ENCODE data around the gene TDRD7.
A peak's percentile ranks its signal among the peaks of the same experiment; 100 is the strongest.
"Not testable (repeated sequence)": the region's sequence is repeated elsewhere in the genome, so short reads cannot be mapped to it uniquely, and the experiment has no call there.

Gene TDRD7

DNA sequence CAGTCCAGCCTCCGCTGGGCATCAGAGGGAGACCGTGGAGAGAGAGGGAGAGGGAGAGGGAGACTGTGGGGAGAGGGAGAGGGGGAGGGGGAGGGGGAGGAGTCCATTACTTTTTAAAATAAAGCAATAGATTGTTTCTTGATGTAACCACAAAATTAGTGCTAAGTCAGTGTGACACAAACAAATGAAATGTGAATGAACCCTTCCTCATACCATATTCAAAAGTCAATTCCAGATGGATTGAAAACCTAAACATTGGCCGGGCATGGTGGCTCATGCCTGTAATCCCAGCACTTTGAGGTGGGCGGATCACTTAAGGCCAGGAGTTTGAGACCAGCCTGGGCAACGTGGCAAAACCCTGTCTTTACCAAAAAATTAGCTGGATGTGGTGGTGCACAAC lies 87.0 kb downstream of the TDRD7 start:
- H3K4me3 Mint-ChIP-seq; DNase-seq (ENCODE audit: low spot score in 2 of 2); H3K36me3 Mint-ChIP-seq; H3K27ac Mint-ChIP-seq; H3K9me3 Mint-ChIP-seq; ATAC-seq: not testable (repeated sequence)
- H3K4me1 Mint-ChIP-seq: peaks cover 17% of the 10 kb centered on the region

DNA sequence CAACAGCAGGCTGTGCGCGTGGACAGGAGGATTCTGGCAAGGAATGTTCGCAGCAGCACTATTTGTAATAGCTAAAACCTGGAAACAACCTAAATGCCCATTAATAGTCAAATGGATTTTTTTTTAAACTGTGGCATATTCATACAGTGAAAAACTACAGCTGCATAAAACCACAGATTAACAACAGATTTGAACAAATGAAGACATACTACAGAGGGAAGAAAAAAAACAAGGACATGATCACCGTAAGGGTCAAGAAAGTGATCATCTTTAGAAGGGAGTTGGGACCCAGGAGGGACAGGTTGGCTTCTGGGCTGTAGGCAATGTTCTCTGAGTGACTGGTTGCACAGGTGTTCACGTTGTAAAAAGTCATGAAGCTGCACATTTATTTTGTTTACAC lies 88.4 kb downstream of the TDRD7 start:
- no peak for ATAC-seq
- H3K27ac Mint-ChIP-seq: no peak overlapping the region

DNA sequence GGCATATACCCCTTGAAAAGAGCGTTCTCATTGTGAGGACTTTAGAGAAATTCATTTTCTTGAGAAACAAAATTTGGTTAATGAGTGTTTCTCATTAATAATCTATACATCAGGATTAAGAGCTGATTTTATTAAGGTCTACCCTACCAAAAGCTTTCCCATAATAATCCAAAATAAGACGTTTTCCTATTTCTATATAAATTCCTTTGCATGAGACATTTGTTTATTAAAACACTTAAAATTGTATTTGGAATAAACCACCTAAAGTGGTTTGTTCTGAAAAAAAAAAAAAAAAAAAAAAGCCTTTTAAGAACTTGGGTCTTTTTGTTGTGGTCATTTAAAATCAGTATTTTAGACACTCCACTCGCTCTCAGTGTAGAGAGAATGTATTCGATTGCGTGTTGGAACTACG lies 88.9 kb downstream of the TDRD7 start:
- no peaks in the 10 kb centered on the region for H3K9me3 Mint-ChIP-seq
- ATAC-seq (no peak), DNase-seq (ENCODE audit: low spot score in 2 of 2) (no peak)
- no peak overlapping the region for H3K27ac Mint-ChIP-seq
- H3K4me1 Mint-ChIP-seq: peaks cover 24% of the 10 kb centered on the region
- no peaks in the 10 kb centered on the region for H3K36me3 Mint-ChIP-seq
- H3K4me3 Mint-ChIP-seq: peak overlapping the region; percentile 70

More for the DNA sequence above, 88.4 kb downstream of the TDRD7 start:
- Mint-ChIP-seq H3K36me3 (no peaks in the 10 kb centered on the region), H3K9me3 (no peaks in the 10 kb centered on the region), H3K4me1 (peaks cover 24% of the 10 kb centered on the region), H3K4me3 (peak overlapping the region; percentile 70)
- no peak for DNase-seq (ENCODE audit: low spot score in 2 of 2)

DNA sequence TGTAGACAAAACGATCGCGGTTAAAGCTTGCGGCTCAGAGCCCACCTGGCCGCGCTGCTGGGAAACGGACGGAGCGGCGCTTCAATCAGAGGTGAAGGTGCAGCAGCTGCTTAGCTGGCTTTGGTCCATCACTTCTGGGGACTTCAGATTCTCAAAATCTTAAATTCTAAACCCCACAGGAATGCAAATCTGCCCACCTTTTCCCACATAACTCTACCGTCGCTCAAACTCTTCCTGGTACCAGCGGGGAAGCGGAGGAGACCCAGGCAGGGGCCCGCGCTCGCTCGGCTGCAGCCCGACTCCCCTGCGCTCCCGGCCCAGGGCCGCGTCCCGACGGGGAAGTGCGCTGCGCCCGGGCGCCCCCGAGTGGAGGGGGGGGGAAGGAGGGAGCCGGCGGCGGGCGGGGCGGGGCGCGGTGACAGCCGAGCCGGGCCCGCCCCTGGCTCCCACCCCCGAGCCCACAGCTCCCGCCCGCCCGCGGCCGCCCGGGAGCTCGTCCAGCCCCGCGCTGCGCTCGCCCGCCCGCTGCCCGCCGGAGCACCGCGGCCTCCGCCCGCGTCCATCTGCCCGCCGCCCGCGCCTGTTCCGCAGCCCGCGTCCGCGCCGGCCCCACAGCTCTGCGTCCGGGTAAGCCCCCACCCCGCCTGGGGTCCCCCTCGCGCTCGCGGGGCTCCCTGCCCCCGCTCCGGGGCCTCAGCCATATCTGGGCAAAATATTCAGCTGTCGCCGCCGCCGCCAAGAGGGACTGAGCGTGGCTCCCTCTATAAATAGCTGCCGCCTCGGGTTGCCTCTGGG lies 89.5 kb downstream of the TDRD7 start, which contains the start of gene TMOD1:
Gene TMOD1 (plus strand): TSS at position 490 of the 795 bp plus-strand sequence. CDS start 22,523 bp downstream, outside the sequence.
- DNase-seq (ENCODE audit: low spot score in 2 of 2) (peak; percentile 38 to 65), ATAC-seq (peak; percentile 78)
- no peak within 1 kb of the TSS for H3K27ac Mint-ChIP-seq
- no peaks in the 10 kb centered on the region for H3K9me3 Mint-ChIP-seq
- peaks cover 24% of the 10 kb centered on the region for H3K4me1 Mint-ChIP-seq
- no peaks in the 10 kb centered on the region for H3K36me3 Mint-ChIP-seq
- peak within 1 kb of the TSS; percentile 70 for H3K4me3 Mint-ChIP-seq

DNA sequence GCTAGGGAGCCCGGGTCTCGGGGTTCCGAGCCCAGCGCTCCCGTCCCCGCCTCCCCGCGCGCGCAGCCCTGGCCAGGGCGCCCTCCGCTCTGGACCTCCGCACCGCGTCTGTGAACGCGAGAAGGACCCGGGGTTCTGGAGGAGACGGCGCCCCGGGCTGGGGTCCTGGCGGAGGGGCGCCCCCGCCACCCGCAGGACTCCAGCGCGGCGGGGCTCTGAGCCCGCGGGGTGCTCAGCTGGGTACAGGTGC lies 90.0 kb downstream of the TDRD7 start:
- Mint-ChIP-seq H3K27ac (no peak overlapping the region), H3K4me1 (peaks cover 24% of the 10 kb centered on the region), H3K4me3 (peak overlapping the region; percentile 70), H3K36me3 (no peaks in the 10 kb centered on the region), H3K9me3 (no peaks in the 10 kb centered on the region)
- DNase-seq (ENCODE audit: low spot score in 2 of 2) (no peak), ATAC-seq (peak; percentile 48)

DNA sequence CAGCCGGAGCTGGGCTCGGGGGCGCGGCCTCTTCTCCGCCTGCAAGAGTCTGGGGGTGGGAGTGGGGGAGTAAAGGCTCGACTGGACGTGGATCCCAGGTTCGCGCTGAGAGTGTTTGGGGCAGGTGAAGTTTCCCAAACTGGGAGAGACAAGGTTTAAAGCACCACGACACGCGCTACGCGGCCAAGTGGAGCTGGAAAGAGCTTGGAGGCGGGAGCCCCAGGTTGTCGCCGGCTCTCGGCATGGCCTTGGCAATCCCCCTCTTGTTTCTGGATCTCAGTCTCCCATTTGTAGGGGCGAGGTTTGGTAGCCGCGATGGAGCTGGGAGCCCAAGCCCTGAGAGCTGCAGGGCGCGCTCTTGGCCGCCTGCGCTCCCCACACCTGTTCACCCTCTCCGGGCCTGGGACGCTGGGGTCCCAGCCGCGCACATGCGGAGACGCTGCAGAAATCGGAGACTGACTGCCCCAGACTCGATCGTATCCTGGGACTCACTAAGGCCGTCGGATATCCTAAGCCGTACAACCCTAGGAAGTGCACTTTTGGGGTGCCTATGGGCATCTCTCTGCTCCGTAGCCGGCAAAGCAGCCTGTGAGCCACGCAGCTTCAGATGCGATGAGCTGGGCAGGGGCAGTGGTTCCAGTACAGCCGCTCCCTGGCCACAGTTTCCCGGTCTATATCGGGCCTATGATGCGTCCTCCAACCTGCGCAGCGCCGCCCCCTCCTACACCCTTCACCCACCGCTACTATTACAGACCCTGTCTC lies 90.5 kb downstream of the TDRD7 start:
- H3K4me3 Mint-ChIP-seq: peak overlapping the region; percentile 70
- DNase-seq (ENCODE audit: low spot score in 2 of 2) (no peak), ATAC-seq (peak; percentile 35)
- no peaks in the 10 kb centered on the region for H3K9me3 Mint-ChIP-seq
- no peaks in the 10 kb centered on the region for H3K36me3 Mint-ChIP-seq
- no peak overlapping the region for H3K27ac Mint-ChIP-seq
- H3K4me1 Mint-ChIP-seq: peaks cover 24% of the 10 kb centered on the region

DNA sequence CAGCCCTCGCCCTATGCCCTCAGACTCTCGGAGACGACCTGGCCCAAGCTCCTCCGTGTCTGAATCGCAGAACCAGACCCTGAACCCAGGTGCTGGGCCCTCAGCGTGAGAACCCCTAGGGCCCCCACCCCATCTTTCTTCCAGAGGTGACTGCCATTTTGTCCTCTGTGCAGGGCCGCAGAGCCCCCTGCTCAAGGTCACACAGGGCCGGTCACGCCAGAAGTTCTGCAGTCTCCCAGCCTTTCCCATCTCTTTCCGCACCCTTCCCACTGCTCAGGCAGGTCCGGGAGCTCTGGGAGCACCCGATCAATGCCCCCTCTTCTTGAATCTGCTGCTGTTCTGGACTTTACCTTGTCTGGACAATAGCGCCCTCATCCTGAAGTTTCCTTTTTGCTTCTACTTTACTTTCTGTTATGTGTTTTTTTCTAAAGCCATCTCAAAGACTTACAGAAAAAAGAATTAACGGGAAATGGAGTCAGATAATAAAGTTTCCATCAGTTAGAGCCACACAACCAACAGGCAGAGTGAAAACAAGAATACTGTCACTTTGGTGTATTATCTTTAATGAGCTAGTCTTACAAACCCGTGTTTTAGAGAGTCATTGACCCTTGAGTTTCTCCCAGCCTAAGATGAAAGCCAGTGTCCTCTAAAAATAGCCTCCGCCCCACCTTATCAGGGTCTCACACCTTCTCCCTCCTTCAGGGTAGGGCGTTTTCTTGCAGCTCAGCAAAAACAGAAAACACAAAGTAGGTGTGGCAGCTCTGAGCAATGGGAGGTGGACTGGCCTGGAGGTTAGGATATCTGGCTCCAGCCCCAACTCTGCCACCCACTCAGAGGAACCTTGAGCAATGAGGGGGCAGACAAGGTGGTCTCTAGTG lies 91.3 kb downstream of the TDRD7 start:
- no peaks in the 10 kb centered on the region for H3K36me3 Mint-ChIP-seq
- H3K27ac Mint-ChIP-seq: no peak overlapping the region
- H3K9me3 Mint-ChIP-seq: no peaks in the 10 kb centered on the region
- DNase-seq (ENCODE audit: low spot score in 2 of 2) (no peak), ATAC-seq (no peak)
- peaks cover 24% of the 10 kb centered on the region for H3K4me1 Mint-ChIP-seq
- H3K4me3 Mint-ChIP-seq: peak overlapping the region; percentile 70

DNA sequence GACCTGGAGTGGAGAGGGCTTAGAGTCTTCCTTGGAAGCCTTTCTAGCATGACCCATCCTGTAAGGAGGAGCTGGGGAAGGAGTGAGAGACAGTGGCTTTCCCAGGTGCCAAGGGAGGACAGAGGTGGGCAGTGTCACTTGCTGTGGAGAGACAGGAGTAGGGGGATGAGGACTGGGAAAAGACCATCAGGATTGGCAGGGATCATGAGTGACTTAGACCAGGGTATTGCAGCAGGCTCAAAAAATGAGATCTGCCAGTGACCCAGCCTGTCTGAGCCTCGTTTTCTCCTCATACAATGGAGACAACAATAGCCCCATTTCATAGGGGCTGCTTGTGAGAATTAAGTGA lies 91.9 kb downstream of the TDRD7 start:
- DNase-seq (ENCODE audit: low spot score in 2 of 2) (no peak), ATAC-seq (no peak)
- H3K36me3 Mint-ChIP-seq: no peaks in the 10 kb centered on the region
- H3K9me3 Mint-ChIP-seq: no peaks in the 10 kb centered on the region
- no peak overlapping the region for H3K27ac Mint-ChIP-seq
- peak overlapping the region; percentile 70 for H3K4me3 Mint-ChIP-seq
- H3K4me1 Mint-ChIP-seq: peaks cover 24% of the 10 kb centered on the region

DNA sequence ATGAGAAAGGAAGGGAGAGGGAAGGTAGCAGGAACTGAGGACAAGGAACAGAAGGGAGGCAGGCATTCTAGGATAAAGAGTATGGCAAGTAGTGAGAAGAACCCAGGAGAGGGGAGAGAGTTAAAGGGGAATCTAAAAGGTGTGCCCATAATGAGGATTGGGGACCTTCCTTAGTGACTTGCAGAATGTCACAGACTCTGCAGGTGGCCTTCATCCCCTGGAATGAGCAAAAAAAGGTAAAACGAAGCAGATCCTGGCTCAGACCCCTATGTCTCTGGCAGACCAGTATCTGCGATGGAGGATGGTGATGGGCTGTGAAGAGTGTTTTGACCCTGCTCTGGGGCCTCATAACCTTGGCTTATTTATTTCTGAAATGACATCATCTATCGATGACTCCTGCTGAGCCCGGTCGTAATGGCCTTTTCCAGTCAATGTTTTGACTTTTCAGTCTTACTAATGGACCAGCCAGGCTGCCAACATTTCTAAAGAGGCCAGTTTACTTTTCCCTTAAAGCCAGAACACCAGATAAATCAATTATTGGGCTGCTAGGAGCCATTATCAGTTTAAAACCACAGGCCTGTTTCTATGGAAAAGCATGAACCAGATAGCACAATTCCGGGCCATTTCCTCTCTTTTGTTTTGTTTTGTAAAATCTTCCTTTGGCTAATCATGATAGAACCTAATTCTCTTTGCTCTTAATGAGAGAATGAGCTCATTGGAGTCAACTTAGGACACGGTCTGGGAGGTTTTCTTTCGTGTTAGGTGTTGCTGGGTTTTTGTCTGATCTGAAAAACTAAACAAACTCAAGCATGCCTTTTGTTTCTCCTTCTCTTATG lies 92.7 kb downstream of the TDRD7 start:
- H3K36me3 Mint-ChIP-seq: no peaks in the 10 kb centered on the region
- no peak overlapping the region for H3K27ac Mint-ChIP-seq
- peak overlapping the region; percentile 70 for H3K4me3 Mint-ChIP-seq

DNA sequence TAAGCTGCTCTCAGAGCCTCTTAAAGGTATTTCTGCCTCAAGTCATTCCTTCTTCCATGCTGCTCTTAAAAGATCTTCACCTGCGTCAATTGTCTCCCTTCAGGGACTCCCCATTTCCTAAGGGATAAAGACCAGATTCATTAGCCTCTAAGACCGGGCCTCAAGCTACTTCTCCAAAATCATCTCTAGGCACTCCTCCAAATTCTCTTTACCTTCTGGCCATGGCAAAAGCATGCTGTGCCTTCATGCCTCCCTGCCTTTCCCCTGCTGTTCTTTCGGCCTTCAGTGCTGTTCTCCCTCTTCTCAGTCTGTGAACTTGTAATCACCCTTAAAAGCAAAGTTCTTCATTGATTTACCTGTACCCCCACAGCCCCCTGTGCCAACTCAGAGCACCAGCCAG lies 93.9 kb downstream of the TDRD7 start:
- no peaks in the 10 kb centered on the region for H3K9me3 Mint-ChIP-seq
- DNase-seq (ENCODE audit: low spot score in 2 of 2) (no peak), ATAC-seq (no peak)
- no peak overlapping the region for H3K4me3 Mint-ChIP-seq
- no peak overlapping the region for H3K27ac Mint-ChIP-seq
- peaks cover 5% of the 10 kb centered on the region for H3K36me3 Mint-ChIP-seq
- peaks cover 29% of the 10 kb centered on the region for H3K4me1 Mint-ChIP-seq

More for the DNA sequence above, 92.7 kb downstream of the TDRD7 start:
- DNase-seq (ENCODE audit: low spot score in 2 of 2): no peak
- peak; percentile 53 for ATAC-seq
- peaks cover 24% of the 10 kb centered on the region for H3K4me1 Mint-ChIP-seq
- no peaks in the 10 kb centered on the region for H3K9me3 Mint-ChIP-seq

DNA sequence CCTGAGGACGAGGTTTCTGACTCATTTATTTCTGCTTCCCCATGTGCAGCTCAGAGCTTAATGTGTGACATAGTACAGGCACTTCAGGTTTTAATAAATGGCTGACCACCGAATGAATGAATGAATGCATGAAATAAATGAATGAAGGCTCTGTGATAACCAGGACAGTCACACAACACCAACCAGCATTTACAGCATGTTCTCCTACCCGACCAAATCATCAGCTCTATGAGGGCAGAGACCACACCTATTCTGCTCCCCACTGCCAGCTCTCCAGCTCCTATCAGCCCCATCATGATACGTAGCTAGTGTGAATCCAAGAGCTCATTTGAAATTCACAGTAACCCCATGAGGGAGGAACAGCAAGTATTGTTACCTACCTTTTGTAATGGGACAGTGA lies 94.4 kb downstream of the TDRD7 start:
- no peak for DNase-seq (ENCODE audit: low spot score in 2 of 2)
- H3K9me3 Mint-ChIP-seq: no peaks in the 10 kb centered on the region
- H3K4me1 Mint-ChIP-seq: peaks cover 34% of the 10 kb centered on the region
- no peak overlapping the region for H3K27ac Mint-ChIP-seq
- no peak for ATAC-seq
- H3K4me3 Mint-ChIP-seq: no peak overlapping the region
- H3K36me3 Mint-ChIP-seq: peaks cover 8% of the 10 kb centered on the region

DNA sequence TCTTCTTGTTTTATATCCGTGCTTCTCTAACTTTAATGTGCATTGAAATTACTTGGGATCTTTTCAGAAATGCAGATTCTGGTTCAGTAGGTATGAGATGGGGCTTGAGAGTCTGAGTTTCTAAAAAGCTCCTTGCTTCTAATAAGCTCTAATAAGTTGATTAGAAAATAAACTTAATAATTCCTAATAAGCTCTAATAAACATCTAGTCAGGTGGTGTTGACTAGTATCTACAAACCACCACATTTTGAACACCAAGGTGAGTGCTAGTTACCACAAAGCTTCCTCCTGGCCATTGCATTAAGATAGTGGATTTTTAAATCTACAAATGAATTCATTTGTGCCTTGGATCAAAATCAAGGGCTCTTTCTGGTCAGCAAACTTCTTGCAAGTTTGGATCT lies 94.9 kb downstream of the TDRD7 start:
- Mint-ChIP-seq H3K27ac (no peak overlapping the region), H3K36me3 (peaks cover 12% of the 10 kb centered on the region), H3K4me1 (peaks cover 39% of the 10 kb centered on the region), H3K9me3 (no peaks in the 10 kb centered on the region), H3K4me3 (no peak overlapping the region)
- DNase-seq (ENCODE audit: low spot score in 2 of 2) (no peak), ATAC-seq (no peak)

DNA sequence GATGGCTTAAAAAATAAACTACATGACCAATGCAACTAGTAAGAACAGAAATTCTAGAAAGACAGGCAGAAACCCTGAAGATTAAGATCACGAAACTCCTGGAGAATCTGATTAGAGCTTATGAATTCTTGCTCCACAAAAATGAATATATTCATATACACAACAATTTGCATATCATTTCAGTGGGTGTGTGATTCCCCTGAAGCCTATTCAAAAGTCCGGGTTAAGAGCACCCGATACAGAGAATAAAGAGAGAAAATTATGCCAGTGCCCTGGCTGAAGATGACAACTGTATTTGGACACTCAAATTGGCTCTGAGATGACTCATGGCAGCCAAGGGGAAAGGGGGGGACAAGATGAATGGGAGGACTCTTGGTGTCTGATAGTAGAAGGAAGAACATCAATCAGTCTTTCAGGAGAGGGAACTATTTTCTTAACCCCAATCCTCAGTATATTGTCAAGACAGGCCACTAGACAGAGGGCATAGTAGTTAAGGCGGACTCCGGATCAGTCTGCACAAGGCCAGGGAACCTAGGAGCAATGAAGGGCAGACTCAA lies 95.6 kb downstream of the TDRD7 start:
- no peak for ATAC-seq
- no peak overlapping the region for H3K27ac Mint-ChIP-seq
- H3K4me3 Mint-ChIP-seq: no peak overlapping the region
- no peaks in the 10 kb centered on the region for H3K9me3 Mint-ChIP-seq
- peaks cover 38% of the 10 kb centered on the region for H3K4me1 Mint-ChIP-seq
- no peak for DNase-seq (ENCODE audit: low spot score in 2 of 2)
- H3K36me3 Mint-ChIP-seq: peaks cover 12% of the 10 kb centered on the region

DNA sequence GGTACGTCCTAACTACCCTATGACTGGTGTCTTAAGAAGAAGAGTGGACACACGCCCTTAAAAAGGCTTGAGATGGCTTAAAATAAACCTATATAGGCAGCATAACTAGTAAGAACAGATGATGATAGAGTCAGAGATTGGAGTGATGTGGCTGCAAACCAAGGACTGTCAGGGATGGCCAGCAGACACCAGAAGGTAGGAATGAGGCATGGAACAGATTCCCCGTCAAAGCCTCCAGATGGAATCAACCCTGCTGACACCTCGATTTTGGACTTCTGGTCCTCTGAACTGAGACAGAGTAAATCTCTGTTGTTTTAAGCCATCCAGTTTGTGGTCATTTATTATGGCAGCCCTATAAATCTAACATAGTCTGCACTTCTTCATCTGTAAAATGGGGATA lies 97.0 kb downstream of the TDRD7 start:
- no peak overlapping the region for H3K27ac Mint-ChIP-seq
- peaks cover 25% of the 10 kb centered on the region for H3K4me1 Mint-ChIP-seq
- H3K9me3 Mint-ChIP-seq: no peaks in the 10 kb centered on the region
- DNase-seq (ENCODE audit: low spot score in 2 of 2): no peak
- no peak for ATAC-seq
- peaks cover 12% of the 10 kb centered on the region for H3K36me3 Mint-ChIP-seq
- no peak overlapping the region for H3K4me3 Mint-ChIP-seq
